ENCODE data around the gene MBP.

The MBP gene

DNA sequence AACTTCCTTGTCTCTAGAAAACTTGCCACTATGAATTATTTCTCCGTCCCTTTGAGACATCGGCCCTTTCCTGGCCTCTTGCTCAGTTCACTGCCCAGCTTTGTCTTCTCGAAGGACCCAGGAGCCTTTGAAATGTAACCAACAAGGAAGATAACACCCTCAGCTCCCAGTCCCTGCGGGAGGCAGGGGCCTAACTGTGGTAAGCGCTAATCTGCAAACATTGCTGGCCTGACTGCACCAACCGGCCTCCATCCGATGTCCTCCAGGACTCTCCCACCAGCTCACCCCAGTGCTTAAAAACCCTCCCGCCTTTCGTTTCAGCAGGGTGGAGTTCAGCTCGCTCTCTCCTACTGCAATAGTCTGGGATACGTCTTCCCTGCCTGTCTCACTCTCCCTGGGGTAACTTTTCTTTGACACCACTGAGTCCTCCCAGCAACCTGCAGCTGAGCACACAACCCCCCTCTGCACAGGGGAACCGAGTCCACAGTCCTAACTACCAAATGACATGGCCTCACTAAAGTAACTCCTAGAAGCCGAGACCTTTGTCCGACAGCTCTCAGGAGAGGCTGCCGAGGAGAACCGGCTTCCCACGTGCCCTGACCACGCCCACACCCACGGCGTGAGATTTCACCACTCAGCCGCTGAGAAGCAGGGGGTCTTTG, 76.1 kb downstream of the MBP start:
- TF ChIP-seq, protein P1, sequence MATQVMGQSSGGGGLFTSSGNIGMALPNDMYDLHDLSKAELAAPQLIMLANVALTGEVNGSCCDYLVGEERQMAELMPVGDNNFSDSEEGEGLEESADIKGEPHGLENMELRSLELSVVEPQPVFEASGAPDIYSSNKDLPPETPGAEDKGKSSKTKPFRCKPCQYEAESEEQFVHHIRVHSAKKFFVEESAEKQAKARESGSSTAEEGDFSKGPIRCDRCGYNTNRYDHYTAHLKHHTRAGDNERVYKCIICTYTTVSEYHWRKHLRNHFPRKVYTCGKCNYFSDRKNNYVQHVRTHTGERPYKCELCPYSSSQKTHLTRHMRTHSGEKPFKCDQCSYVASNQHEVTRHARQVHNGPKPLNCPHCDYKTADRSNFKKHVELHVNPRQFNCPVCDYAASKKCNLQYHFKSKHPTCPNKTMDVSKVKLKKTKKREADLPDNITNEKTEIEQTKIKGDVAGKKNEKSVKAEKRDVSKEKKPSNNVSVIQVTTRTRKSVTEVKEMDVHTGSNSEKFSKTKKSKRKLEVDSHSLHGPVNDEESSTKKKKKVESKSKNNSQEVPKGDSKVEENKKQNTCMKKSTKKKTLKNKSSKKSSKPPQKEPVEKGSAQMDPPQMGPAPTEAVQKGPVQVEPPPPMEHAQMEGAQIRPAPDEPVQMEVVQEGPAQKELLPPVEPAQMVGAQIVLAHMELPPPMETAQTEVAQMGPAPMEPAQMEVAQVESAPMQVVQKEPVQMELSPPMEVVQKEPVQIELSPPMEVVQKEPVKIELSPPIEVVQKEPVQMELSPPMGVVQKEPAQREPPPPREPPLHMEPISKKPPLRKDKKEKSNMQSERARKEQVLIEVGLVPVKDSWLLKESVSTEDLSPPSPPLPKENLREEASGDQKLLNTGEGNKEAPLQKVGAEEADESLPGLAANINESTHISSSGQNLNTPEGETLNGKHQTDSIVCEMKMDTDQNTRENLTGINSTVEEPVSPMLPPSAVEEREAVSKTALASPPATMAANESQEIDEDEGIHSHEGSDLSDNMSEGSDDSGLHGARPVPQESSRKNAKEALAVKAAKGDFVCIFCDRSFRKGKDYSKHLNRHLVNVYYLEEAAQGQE (IDR thresholded peaks at IDR 0.05; ENCODE audit: insufficient read depth in 1 of 2, low read depth in 2 of 2, low read length in 2 of 2) = no peak
- TF ChIP-seq FOXP2 (optimal IDR thresholded peaks at IDR 0.05; ENCODE audit: borderline replicate concordance, extremely low read depth, extremely low read length, insufficient read depth) (no peak), SIN3A (IDR thresholded peaks at IDR 0.05; ENCODE audit: borderline replicate concordance, insufficient read depth, low read length) (no peak), TAF1 (IDR thresholded peaks at IDR 0.05; ENCODE audit: borderline replicate concordance, insufficient read depth, low read length) (no peak), POLR2AphosphoS5 (IDR thresholded peaks at IDR 0.05; ENCODE audit: low read depth, low read length) (no peak)

DNA sequence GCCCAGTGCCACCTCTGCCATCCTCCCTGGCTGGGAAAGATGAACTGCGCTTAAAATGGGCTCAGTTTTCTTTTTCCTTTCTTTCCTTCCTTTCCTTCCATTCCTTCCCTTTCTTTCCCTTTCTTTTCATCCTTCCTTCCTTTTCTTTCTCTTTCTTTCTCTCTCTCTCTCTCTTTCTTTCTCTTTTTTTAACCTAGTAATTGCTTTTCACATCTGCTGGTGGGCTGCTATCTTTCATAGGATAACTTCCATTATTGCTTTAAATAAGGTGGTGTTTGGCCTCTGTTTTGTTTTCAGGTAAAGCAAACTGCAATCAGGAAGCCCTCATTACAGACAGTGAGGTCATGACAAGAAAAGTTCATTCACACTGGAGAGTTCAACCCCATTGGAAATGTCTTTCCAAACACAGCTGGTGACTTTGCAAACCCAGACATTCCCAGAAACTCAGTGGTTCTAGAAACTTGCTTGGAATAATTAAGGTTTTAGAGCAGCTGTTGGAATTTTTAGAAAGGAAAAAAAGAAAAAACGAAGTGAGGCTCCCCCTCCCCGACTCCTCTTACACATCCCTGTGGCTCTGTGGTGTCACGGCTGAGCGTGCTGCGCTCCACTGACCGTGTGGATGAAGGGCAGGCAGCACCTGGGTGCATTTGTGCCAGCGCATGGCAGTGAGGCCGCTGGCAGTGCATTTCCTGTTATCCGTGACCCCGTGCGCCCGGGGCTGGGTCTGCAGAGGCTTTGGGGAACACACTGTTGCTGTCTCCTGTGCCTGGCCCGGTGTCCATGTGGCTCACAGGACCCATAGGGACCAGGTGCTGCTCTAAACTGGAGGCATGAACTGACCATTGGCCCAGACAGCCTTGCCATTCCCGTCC, 76.9 kb downstream of the MBP start:
- TF ChIP-seq SIN3A (IDR thresholded peaks at IDR 0.05; ENCODE audit: borderline replicate concordance, insufficient read depth, low read length) (no peak), POLR2AphosphoS5 (IDR thresholded peaks at IDR 0.05; ENCODE audit: low read depth, low read length) (no peak), TAF1 (IDR thresholded peaks at IDR 0.05; ENCODE audit: borderline replicate concordance, insufficient read depth, low read length) (no peak), FOXP2 (optimal IDR thresholded peaks at IDR 0.05; ENCODE audit: borderline replicate concordance, extremely low read depth, extremely low read length, insufficient read depth) (no peak)
- TF ChIP-seq, protein P1 (IDR thresholded peaks at IDR 0.05; ENCODE audit: insufficient read depth in 1 of 2, low read depth in 2 of 2, low read length in 2 of 2) = no peak

DNA sequence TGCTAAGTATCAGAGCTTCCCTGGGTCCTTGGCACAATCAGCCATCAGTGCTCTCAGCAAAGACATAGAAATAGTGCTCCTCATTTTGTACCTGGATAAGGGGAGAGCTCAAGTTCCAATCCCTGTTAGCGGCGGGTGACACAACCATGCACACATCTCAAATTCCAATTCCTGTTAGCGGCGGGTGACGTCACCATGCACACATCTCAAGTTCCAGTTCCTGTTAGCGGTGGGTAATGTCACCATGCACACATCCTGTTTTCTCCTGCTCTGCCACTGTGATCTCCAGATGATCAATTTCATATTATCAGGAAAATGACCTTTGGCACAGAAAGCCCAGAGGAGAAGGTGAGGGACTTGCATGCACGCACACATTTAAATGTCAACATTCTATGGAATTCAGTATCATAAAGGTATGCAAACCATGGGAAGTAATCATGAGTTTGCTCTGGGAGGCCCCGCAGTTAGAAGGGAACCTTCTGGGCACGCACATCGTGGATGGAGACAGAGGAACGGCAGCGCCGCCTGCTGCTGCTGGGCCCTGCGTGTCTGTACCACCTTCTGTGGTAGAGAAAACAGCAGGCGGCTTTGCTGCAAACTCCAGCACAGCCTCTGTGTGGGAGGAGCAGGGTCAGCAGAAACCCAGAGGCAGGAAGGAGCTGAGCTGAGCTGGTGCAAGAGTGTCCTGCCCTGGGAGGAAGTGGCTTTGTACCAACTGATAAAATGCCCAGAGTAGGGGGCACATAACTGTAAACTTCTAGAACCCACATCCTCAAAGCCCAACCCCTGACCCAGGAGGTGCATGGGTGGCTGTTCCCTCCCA, 77.8 kb downstream of the MBP start:
- TF ChIP-seq FOXP2 (optimal IDR thresholded peaks at IDR 0.05; ENCODE audit: borderline replicate concordance, extremely low read depth, extremely low read length, insufficient read depth) = no peak
- TF ChIP-seq, protein P1 (IDR thresholded peaks at IDR 0.05; ENCODE audit: insufficient read depth in 1 of 2, low read depth in 2 of 2, low read length in 2 of 2) = peak in 1 of 2 experiments; percentile 19; a peak in 1 of 4 replicates
- TF ChIP-seq POLR2AphosphoS5 (IDR thresholded peaks at IDR 0.05; ENCODE audit: low read depth, low read length) = no peak
- no peak for TF ChIP-seq TAF1 (IDR thresholded peaks at IDR 0.05; ENCODE audit: borderline replicate concordance, insufficient read depth, low read length)
- TF ChIP-seq SIN3A (IDR thresholded peaks at IDR 0.05; ENCODE audit: borderline replicate concordance, insufficient read depth, low read length) = no peak

DNA sequence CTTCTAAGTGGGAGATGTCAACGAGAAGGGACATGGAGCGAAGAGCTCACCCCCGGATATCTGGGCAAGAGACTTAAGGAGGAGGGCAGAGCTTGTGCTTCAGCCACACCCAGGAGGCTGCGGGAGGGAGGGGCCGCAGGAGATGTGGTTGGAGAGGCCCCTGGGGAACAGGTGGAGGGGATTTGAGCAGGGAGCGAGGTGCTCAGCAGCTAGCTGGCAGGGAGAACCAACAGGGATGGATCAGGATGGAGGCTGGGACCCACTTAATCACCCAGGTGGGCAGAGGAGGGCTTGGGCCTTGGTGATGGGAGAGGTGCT, 78.3 kb downstream of the MBP start:
- TF ChIP-seq POLR2AphosphoS5 (IDR thresholded peaks at IDR 0.05; ENCODE audit: low read depth, low read length) (no peak), SIN3A (IDR thresholded peaks at IDR 0.05; ENCODE audit: borderline replicate concordance, insufficient read depth, low read length) (no peak), FOXP2 (optimal IDR thresholded peaks at IDR 0.05; ENCODE audit: borderline replicate concordance, extremely low read depth, extremely low read length, insufficient read depth) (no peak), TAF1 (IDR thresholded peaks at IDR 0.05; ENCODE audit: borderline replicate concordance, insufficient read depth, low read length) (no peak)
- TF ChIP-seq, protein P1 (IDR thresholded peaks at IDR 0.05; ENCODE audit: insufficient read depth in 1 of 2, low read depth in 2 of 2, low read length in 2 of 2) = no peak

All from PFSK-1 (cell line).